LNCAP (cell line): ENCODE results near the gene REN.

ENCODE experiments used
- CTCF ChIP-seq: fragments of 450-650 bp; IDR thresholded peaks from 2 replicates; pipeline ENCODE4 v1.5.1; 2017; ENCODE audit warnings: mild to moderate bottlenecking

Gene REN

GRCh38 chr1:204105131-204105515 is 61.0 kb downstream of the REN start:
- TF ChIP-seq CTCF: no peak
